Measurements from ENCODE around the gene ATP5MC2. TPM values are rescaled to one million over a fixed set of nuclear protein-coding genes. Genes with fewer than 3 reads are reported as not detected.

The ATP5MC2 gene
- polyA plus RNA-seq, 1 donor from 2014 or later, result 331 TPM

GRCh38 chr12:53617700-53618099 is 58.2 kb downstream of the ATP5MC2 start:
- Histone ChIP-seq H3K79me2 (replicated peaks; ENCODE audit: insufficient read depth, low read length) (peaks cover 25% of the 10 kb centered on the region), H3K9ac (ENCODE audit: low read length) (no peak overlapping the region), H3K27ac (ENCODE audit: low read length) (no peak overlapping the region), H3K36me3 (ENCODE audit: insufficient read depth, low read length) (no peaks in the 10 kb centered on the region), H3K4me2 (ENCODE audit: low read length) (no peak overlapping the region), H3K9me2 (ENCODE audit: insufficient read depth, low read length) (no peaks in the 10 kb centered on the region), H3K27me3 (ENCODE audit: insufficient read depth, low read depth, low read length) (no peaks in the 10 kb centered on the region), H3K4me3 (ENCODE audit: low read length) (no peak overlapping the region), H3F3A (ENCODE audit: insufficient read depth, low read length, poor library complexity, severe bottlenecking) (no peaks in the 10 kb centered on the region), H4K20me1 (ENCODE audit: insufficient read depth) (no peaks in the 10 kb centered on the region), H3K9me3 (ENCODE audit: low read length) (no peaks in the 10 kb centered on the region), H2AFZ (ENCODE audit: low read depth, low read length) (no peak overlapping the region)
- TF ChIP-seq CTCF (IDR thresholded peaks at IDR 0.05; ENCODE audit: poor library complexity, severe bottlenecking), result no peak
- TF ChIP-seq EP300 (conservative IDR thresholded peaks at IDR 0.05; ENCODE audit: poor library complexity, severe bottlenecking), result no peak
- TF ChIP-seq SMC3 (conservative IDR thresholded peaks at IDR 0.05; ENCODE audit: poor library complexity), result no peak
- TF ChIP-seq TAF1 (IDR thresholded peaks at IDR 0.05; ENCODE audit: low read depth), result no peak
- no peak for TF ChIP-seq MXI1 (conservative IDR thresholded peaks at IDR 0.05; ENCODE audit: poor library complexity, severe bottlenecking)
- no peak for TF ChIP-seq REST (IDR thresholded peaks at IDR 0.05; ENCODE audit: borderline replicate concordance)
- no peak for TF ChIP-seq POLR2AphosphoS5 (IDR thresholded peaks at IDR 0.05)
- no peak for TF ChIP-seq EZH2 (IDR thresholded peaks at IDR 0.05; ENCODE audit: borderline replicate concordance, insufficient read depth, low read length, poor library complexity, severe bottlenecking)
- TF ChIP-seq RAD21 (conservative IDR thresholded peaks at IDR 0.05), result no peak

GRCh38 chr12:53616950-53617349 is 58.9 kb downstream of the ATP5MC2 start:
- Histone ChIP-seq H3F3A (ENCODE audit: insufficient read depth, low read length, poor library complexity, severe bottlenecking) (no peaks in the 10 kb centered on the region), H3K9me2 (ENCODE audit: insufficient read depth, low read length) (no peaks in the 10 kb centered on the region), H3K79me2 (replicated peaks; ENCODE audit: insufficient read depth, low read length) (peaks cover 23% of the 10 kb centered on the region), H4K20me1 (ENCODE audit: insufficient read depth) (no peaks in the 10 kb centered on the region), H2AFZ (ENCODE audit: low read depth, low read length) (no peak overlapping the region), H3K27ac (ENCODE audit: low read length) (no peak overlapping the region), H3K9me3 (ENCODE audit: low read length) (no peaks in the 10 kb centered on the region), H3K27me3 (ENCODE audit: insufficient read depth, low read depth, low read length) (no peaks in the 10 kb centered on the region), H3K4me3 (ENCODE audit: low read length) (no peak overlapping the region), H3K9ac (ENCODE audit: low read length) (no peak overlapping the region), H3K4me2 (ENCODE audit: low read length) (no peak overlapping the region), H3K36me3 (ENCODE audit: insufficient read depth, low read length) (no peaks in the 10 kb centered on the region)
- TF ChIP-seq EZH2 (IDR thresholded peaks at IDR 0.05; ENCODE audit: borderline replicate concordance, insufficient read depth, low read length, poor library complexity, severe bottlenecking) (no peak), REST (IDR thresholded peaks at IDR 0.05; ENCODE audit: borderline replicate concordance) (no peak), CTCF (IDR thresholded peaks at IDR 0.05; ENCODE audit: poor library complexity, severe bottlenecking) (no peak), RAD21 (conservative IDR thresholded peaks at IDR 0.05) (no peak), EP300 (conservative IDR thresholded peaks at IDR 0.05; ENCODE audit: poor library complexity, severe bottlenecking) (no peak), MXI1 (conservative IDR thresholded peaks at IDR 0.05; ENCODE audit: poor library complexity, severe bottlenecking) (no peak), TAF1 (IDR thresholded peaks at IDR 0.05; ENCODE audit: low read depth) (no peak), SMC3 (conservative IDR thresholded peaks at IDR 0.05; ENCODE audit: poor library complexity) (no peak), POLR2AphosphoS5 (IDR thresholded peaks at IDR 0.05) (no peak)

All from neural cell (in vitro differentiated cells).